RWPE1 (cell line): Measurements from ENCODE around the gene GPD1.

Source experiments
- CTCF ChIA-PET: fragments of 350-600 bp; sonication (Branson Sonifier 250); formaldehyde crosslinking; extraction: SDS; loops from one replicate; lab custom pipeline; 2021; lab: Yijun Ruan, JAX
- POLR2A ChIA-PET: fragments of 400-600 bp; formaldehyde crosslinking; extraction: SDS; loops from one replicate; lab custom pipeline; 2020; ENCODE audit warnings: antibody characterized with exemption; ENCODE audit not compliant: low non-redundant PET; lab: Yijun Ruan, JAX
- DNase-seq: peaks from one replicate; pipeline ENCODE4 v3.0.0; 2012; ENCODE audit warnings: low spot score
- H3K27ac ChIP-seq: fragments of 450-650 bp; 2 replicates; pipeline ENCODE4 v1.5.1; 2017
- CTCF ChIP-seq: fragments of 450-650 bp; conservative IDR thresholded peaks from 2 replicates; pipeline ENCODE4 v1.5.1; 2017; ENCODE audit warnings: low read depth, mild to moderate bottlenecking

The GPD1 gene

GRCh38 chr12:50088577-50089335 lies 15.1 kb upstream of the GPD1 start:
- H3K27ac ChIP-seq, result no peak overlapping the region
- peak; percentile 47 for DNase-seq
- ChIA-PET CTCF (interaction anchor here (0.6 to 1.3 kb wide), 8 partner anchors 8 to 108 kb away, joined by 3 to 5 read pairs (median 4); no protein-coding TSS in a partner anchor), POLR2A (no interaction called here)
- TF ChIP-seq CTCF, result peak; percentile 89

- DNase-seq, result no peak
- CTCF ChIA-PET, result interaction anchor here (0.6 to 3.7 kb wide), 4 partner anchors 22 to 219 kb away, joined by 3 to 18 read pairs (median 4); partner anchors contain the start of gene COX14
- POLR2A ChIA-PET, result no interaction called here
- no peak for TF ChIP-seq CTCF
- no peak overlapping the region for H3K27ac ChIP-seq
Observed at GRCh38 chr12:50089730-50090129, 14.1 kb upstream of the GPD1 start.

GRCh38 chr12:50090391-50090790 lies 13.4 kb upstream of the GPD1 start:
- ChIA-PET CTCF (interaction anchor here (0.7 to 3.7 kb wide), 2 partner anchors 21 to 312 kb away, joined by 4 to 18 read pairs; partner anchors contain the start of gene COX14), POLR2A (no interaction called here)
- no peak for DNase-seq
- TF ChIP-seq CTCF, result no peak
- no peak overlapping the region for H3K27ac ChIP-seq

GRCh38 chr12:50097952-50098351 lies 5.9 kb upstream of the GPD1 start:
- ChIA-PET POLR2A (no interaction called here), CTCF (interaction anchor here (0.6 to 1.0 kb wide), 3 partner anchors 10 to 82 kb away, joined by 3 to 4 read pairs (median 4); no protein-coding TSS in a partner anchor)
- TF ChIP-seq CTCF, result no peak
- H3K27ac ChIP-seq, result peak overlapping the region; percentile 31; the same call in 1 of the 2 replicates
- no peak for DNase-seq

- H3K27ac ChIP-seq, result peak overlapping the region; percentile 70
- DNase-seq, result no peak
- ChIA-PET POLR2A (no interaction called here), CTCF (interaction anchor here (5.0 kb wide), 1 partner anchor 12 kb away, joined by 27 read pairs; the partner anchor contains the start of gene COX14)
- no peak for TF ChIP-seq CTCF
Observed at GRCh38 chr12:50099302-50100008, 4.4 kb upstream of the GPD1 start.

GRCh38 chr12:50100561-50100960 lies 3.2 kb upstream of the GPD1 start:
- ChIA-PET CTCF (interaction anchor here (5.0 kb wide), 1 partner anchor 11 kb away, joined by 27 read pairs; the partner anchor contains the start of gene COX14), POLR2A (no interaction called here)
- DNase-seq, result no peak
- peak overlapping the region; percentile 37; the same call in 1 of the 2 replicates for H3K27ac ChIP-seq
- no peak for TF ChIP-seq CTCF
